Smooth muscle cell (in vitro differentiated cells): Measurements from ENCODE around the gene MYO1E. TPM values are rescaled to one million over a fixed set of nuclear protein-coding genes. Genes with fewer than 3 reads are reported as not detected.

Experiments
- DNase-seq: peaks from one replicate; lab custom pipeline; 2025; ENCODE audit not compliant: unreplicated experiment; lab: John Stamatoyannopoulos, UW
- H2AFZ ChIP-seq: fragments of 200-600 bp; sonication (generic); 2 replicates; pipeline ENCODE4 v1.6.0; 2016; ENCODE audit warnings: antibody characterized with exemption, low read depth, mild to moderate bottlenecking
- H3F3A ChIP-seq: fragments of 200-600 bp; sonication (generic); 2 replicates; pipeline ENCODE4 v1.6.0; 2017; ENCODE audit warnings: antibody characterized with exemption, low read depth
- H3K27ac ChIP-seq: fragments of 200-600 bp; sonication (generic); 2 replicates; pipeline ENCODE4 v1.5.1; 2016; ENCODE audit warnings: low read depth, mild to moderate bottlenecking
- H3K27me3 ChIP-seq: fragments of 200-600 bp; sonication (generic); 2 replicates; pipeline ENCODE4 v1.6.1; 2016; ENCODE audit warnings: low read depth, mild to moderate bottlenecking
- H3K36me3 ChIP-seq: fragments of 200-600 bp; sonication (generic); 2 replicates; pipeline ENCODE4 v1.5.1; 2016; ENCODE audit warnings: low read depth
- H3K4me1 ChIP-seq: fragments of 200-600 bp; sonication (generic); 2 replicates; pipeline ENCODE4 v1.5.1; 2016; ENCODE audit warnings: low read depth
- H3K4me2 ChIP-seq: fragments of 200-600 bp; sonication (generic); 2 replicates; pipeline ENCODE4 v1.6.0; 2016; ENCODE audit warnings: mild to moderate bottlenecking
- H3K4me3 ChIP-seq: fragments of 200-600 bp; sonication (generic); 2 replicates; pipeline ENCODE4 v1.5.1; 2016; ENCODE audit warnings: mild to moderate bottlenecking
- H3K79me2 ChIP-seq: fragments of 200-600 bp; sonication (generic); 2 replicates; pipeline ENCODE4 v1.6.0; 2016; ENCODE audit warnings: low read depth, mild to moderate bottlenecking
- H3K9ac ChIP-seq: fragments of 200-600 bp; sonication (generic); 2 replicates; pipeline ENCODE4 v1.6.0; 2016; ENCODE audit warnings: low read depth
- H3K9me3 ChIP-seq: fragments of 200-600 bp; sonication (generic); replicated peaks from 2 replicates; pipeline ENCODE4 v1.5.1; 2016; ENCODE audit warnings: low read depth
- H4K20me1 ChIP-seq: fragments of 200-600 bp; sonication (generic); 2 replicates; pipeline ENCODE4 v1.6.0; 2016; ENCODE audit warnings: low read depth
- CTCF ChIP-seq: fragments of 200-600 bp; sonication (generic); IDR thresholded peaks from 2 replicates; pipeline ENCODE4 v1.5.1; 2017; ENCODE audit warnings: borderline replicate concordance, mild to moderate bottlenecking, antibody characterized with exemption; ENCODE audit not compliant: insufficient read depth, poor library complexity, severe bottlenecking
- WGBS: methylation state at CpG from one replicate; pipeline ENCODE4 v1.1.7; 2016; ENCODE audit warnings: low lambda C conversion rate; 5-methylcytosine and 5-hydroxymethylcytosine counted together
- polyA plus RNA-seq: library from polyadenylated mRNA; unstranded; fragments of >200 nt; fragmentation: Nextera tagmentation; extraction: Ambion mirVana; gene quantifications from 2 replicates; pipeline ENCODE4 v1.2.1, GENCODE V29; 2016
- total RNA-seq: library from RNA; depleted of rRNA; stranded (reverse); fragments of >200 nt; gene quantifications from 2 replicates; pipeline ENCODE4 v1.2.3, GENCODE V29; 2014

The MYO1E gene
- total and polyA plus RNA-seq, 2 experiments from 2014 or later, result 50.0 to 54.5 TPM

GRCh38 chr15:59229015-59229414, 143.7 kb downstream of the MYO1E start:
- Histone ChIP-seq H4K20me1 (no peaks in the 10 kb centered on the region), H3F3A (no peaks in the 10 kb centered on the region), H3K4me1 (no peaks in the 10 kb centered on the region), H3K4me2 (no peak overlapping the region), H3K36me3 (no peaks in the 10 kb centered on the region), H3K9me3 (no peaks in the 10 kb centered on the region), H3K27me3 (no peaks in the 10 kb centered on the region), H3K9ac (no peak overlapping the region), H2AFZ (no peak overlapping the region), H3K27ac (no peak overlapping the region), H3K79me2 (no peaks in the 10 kb centered on the region), H3K4me3 (no peak overlapping the region)
- WGBS, result 90% methylated on average over 4 of the region's 4 CpGs
- TF ChIP-seq CTCF, result no peak
- no peak for DNase-seq

GRCh38 chr15:59227021-59227420, 145.7 kb downstream of the MYO1E start:
- Histone ChIP-seq H3K27ac (no peak overlapping the region), H3K4me2 (no peak overlapping the region), H3K36me3 (no peaks in the 10 kb centered on the region), H3K4me1 (peaks cover 5% of the 10 kb centered on the region), H3K79me2 (no peaks in the 10 kb centered on the region), H3K9ac (no peak overlapping the region), H2AFZ (no peak overlapping the region), H4K20me1 (no peaks in the 10 kb centered on the region), H3K27me3 (no peaks in the 10 kb centered on the region), H3K9me3 (no peaks in the 10 kb centered on the region), H3K4me3 (no peak overlapping the region), H3F3A (no peaks in the 10 kb centered on the region)
- WGBS, result 79% methylated on average over 4 of the region's 4 CpGs
- no peak for TF ChIP-seq CTCF
- DNase-seq, result no peak

- Histone ChIP-seq H3K27me3 (no peaks in the 10 kb centered on the region), H3K9ac (no peak overlapping the region), H2AFZ (no peak overlapping the region), H3K36me3 (no peaks in the 10 kb centered on the region), H3K27ac (no peak overlapping the region), H3K4me1 (peaks cover 8% of the 10 kb centered on the region), H3K79me2 (no peaks in the 10 kb centered on the region), H3K4me3 (no peak overlapping the region), H4K20me1 (no peaks in the 10 kb centered on the region), H3F3A (no peaks in the 10 kb centered on the region), H3K9me3 (no peaks in the 10 kb centered on the region), H3K4me2 (no peak overlapping the region)
- WGBS, result 98% methylated on average over 7 of the region's 7 CpGs
- TF ChIP-seq CTCF, result no peak
- no peak for DNase-seq
Measured at GRCh38 chr15:59224474-59224873, 148.2 kb downstream of the MYO1E start.

GRCh38 chr15:59223736-59224135, 148.9 kb downstream of the MYO1E start:
- H3K79me2 ChIP-seq, result no peaks in the 10 kb centered on the region
- H3K36me3 ChIP-seq, result no peaks in the 10 kb centered on the region
- no peak overlapping the region for H2AFZ ChIP-seq
- H3K4me1 ChIP-seq, result peaks cover 8% of the 10 kb centered on the region
- 95% methylated on average over 3 of the region's 3 CpGs for WGBS
- H3K4me2 ChIP-seq, result no peak overlapping the region
- TF ChIP-seq CTCF, result no peak
- H3F3A ChIP-seq, result no peaks in the 10 kb centered on the region
- H3K9me3 ChIP-seq, result no peaks in the 10 kb centered on the region
- no peaks in the 10 kb centered on the region for H4K20me1 ChIP-seq
- DNase-seq, result no peak
- H3K27me3 ChIP-seq, result no peaks in the 10 kb centered on the region
- H3K4me3 ChIP-seq, result no peak overlapping the region
- no peak overlapping the region for H3K9ac ChIP-seq
- no peak overlapping the region for H3K27ac ChIP-seq
